ENCODE measurements around the gene NELL1.
"Not testable (repeated sequence)": the region's sequence is repeated elsewhere in the genome, so short reads cannot be mapped to it uniquely, and the experiment has no call there.

Gene NELL1

GRCh38 chr11:21177379-21177778 lies 508.0 kb downstream of the NELL1 start:
- in situ Hi-C loops (cut with MboI; ENCODE audit: low sequenced_read_pairs): no loop called here

GRCh38 chr11:21179770-21180169 lies 510.4 kb downstream of the NELL1 start:
- in situ Hi-C loops (cut with MboI; ENCODE audit: low sequenced_read_pairs): no loop called here

- in situ Hi-C loops (cut with MboI; ENCODE audit: low sequenced_read_pairs): no loop called here
Observed at GRCh38 chr11:21180182-21180581, 510.8 kb downstream of the NELL1 start.

GRCh38 chr11:21185959-21186358 lies 516.6 kb downstream of the NELL1 start:
- in situ Hi-C loops (cut with MboI; ENCODE audit: low sequenced_read_pairs): no loop called here

- in situ Hi-C loops (cut with MboI; ENCODE audit: low sequenced_read_pairs): no loop called here
Observed at GRCh38 chr11:21190181-21190580, 520.8 kb downstream of the NELL1 start.

- in situ Hi-C loops (cut with MboI; ENCODE audit: low sequenced_read_pairs): no loop called here
Observed at GRCh38 chr11:21195995-21196394, 526.6 kb downstream of the NELL1 start.

- in situ Hi-C loops (cut with MboI; ENCODE audit: low sequenced_read_pairs): no loop called here
Observed at GRCh38 chr11:21198498-21198897, 529.1 kb downstream of the NELL1 start.

GRCh38 chr11:21205205-21205604 lies 535.8 kb downstream of the NELL1 start:
- in situ Hi-C loops (cut with MboI; ENCODE audit: low sequenced_read_pairs): no loop called here

GRCh38 chr11:21225860-21226259 lies 556.5 kb downstream of the NELL1 start:
- in situ Hi-C loops (cut with MboI; ENCODE audit: low sequenced_read_pairs): no loop called here

GRCh38 chr11:21229224-21229623 lies 559.8 kb downstream of the NELL1 start:
- in situ Hi-C loops (cut with MboI; ENCODE audit: low sequenced_read_pairs): no loop called here

GRCh38 chr11:21250196-21250595 lies 580.8 kb downstream of the NELL1 start:
- in situ Hi-C loops (cut with MboI; ENCODE audit: low sequenced_read_pairs): no loop called here

- in situ Hi-C loops (cut with MboI; ENCODE audit: low sequenced_read_pairs): no loop called here
Observed at GRCh38 chr11:21254055-21254454, 584.7 kb downstream of the NELL1 start.

- in situ Hi-C loops (cut with MboI; ENCODE audit: low sequenced_read_pairs): no loop called here
Observed at GRCh38 chr11:21254790-21255189, 585.4 kb downstream of the NELL1 start.

GRCh38 chr11:21257461-21257860 lies 588.1 kb downstream of the NELL1 start:
- in situ Hi-C loops (cut with MboI; ENCODE audit: low sequenced_read_pairs): no loop called here

- in situ Hi-C loops (cut with MboI; ENCODE audit: low sequenced_read_pairs): no loop called here
Observed at GRCh38 chr11:21258414-21258813, 589.0 kb downstream of the NELL1 start.

GRCh38 chr11:21260101-21260500 lies 590.7 kb downstream of the NELL1 start:
- in situ Hi-C loops (cut with MboI; ENCODE audit: low sequenced_read_pairs): no loop called here

GRCh38 chr11:21262992-21263391 lies 593.6 kb downstream of the NELL1 start:
- in situ Hi-C loops (cut with MboI; ENCODE audit: low sequenced_read_pairs): no loop called here

GRCh38 chr11:21264125-21264524 lies 594.7 kb downstream of the NELL1 start:
- in situ Hi-C loops (cut with MboI; ENCODE audit: low sequenced_read_pairs): no loop called here

GRCh38 chr11:21268036-21268435 lies 598.6 kb downstream of the NELL1 start:
- in situ Hi-C loops (cut with MboI; ENCODE audit: low sequenced_read_pairs): no loop called here

- in situ Hi-C loops (cut with MboI; ENCODE audit: low sequenced_read_pairs): not testable (repeated sequence)
Observed at GRCh38 chr11:21272139-21272538, 602.8 kb downstream of the NELL1 start.

GRCh38 chr11:21278840-21279239 lies 609.5 kb downstream of the NELL1 start:
- in situ Hi-C loops (cut with MboI; ENCODE audit: low sequenced_read_pairs): no loop called here

GRCh38 chr11:21285104-21285503 lies 615.7 kb downstream of the NELL1 start:
- in situ Hi-C loops (cut with MboI; ENCODE audit: low sequenced_read_pairs): no loop called here

- in situ Hi-C loops (cut with MboI; ENCODE audit: low sequenced_read_pairs): no loop called here
Observed at GRCh38 chr11:21289686-21290085, 620.3 kb downstream of the NELL1 start.

- in situ Hi-C loops (cut with MboI; ENCODE audit: low sequenced_read_pairs): no loop called here
Observed at GRCh38 chr11:21295508-21295907, 626.1 kb downstream of the NELL1 start.
